IPS-18c (cell line): ENCODE data around the gene HMCN2.
"Not testable (repeated sequence)": the region's sequence is repeated elsewhere in the genome, so short reads cannot be mapped to it uniquely, and the experiment has no call there.

Experiments used
- H3K4me3 ChIP-seq: 2 replicates; pipeline ENCODE4 v1.7.0; 2013; ENCODE audit warnings: low read depth, mild to moderate bottlenecking, low read length, moderate library complexity; ENCODE audit not compliant: insufficient read depth
- H3K9me3 ChIP-seq: one replicate; pipeline ENCODE4 v1.6.1; 2013; ENCODE audit warnings: mild to moderate bottlenecking, low read length, moderate library complexity; ENCODE audit not compliant: control insufficient read depth, insufficient read depth

Gene HMCN2

GRCh38 chr9:130394320-130394719 is 128.8 kb downstream of the HMCN2 start:
- no peaks in the 10 kb centered on the region for H3K9me3 ChIP-seq
- no peak overlapping the region for H3K4me3 ChIP-seq

GRCh38 chr9:130394814-130395470 is 129.4 kb downstream of the HMCN2 start:
- Histone ChIP-seq H3K9me3 (no peaks in the 10 kb centered on the region), H3K4me3 (no peak overlapping the region)

GRCh38 chr9:130395810-130396435 is 130.4 kb downstream of the HMCN2 start:
- H3K4me3 ChIP-seq, result no peak overlapping the region
- H3K9me3 ChIP-seq, result no peaks in the 10 kb centered on the region

GRCh38 chr9:130396581-130396980 is 131.0 kb downstream of the HMCN2 start:
- H3K4me3 ChIP-seq, result no peak overlapping the region
- H3K9me3 ChIP-seq, result no peaks in the 10 kb centered on the region

- Histone ChIP-seq H3K4me3 (no peak overlapping the region), H3K9me3 (no peaks in the 10 kb centered on the region)
These were observed 133.1 kb downstream of the HMCN2 start for GRCh38 chr9:130398487-130399240.

GRCh38 chr9:130399768-130400167 is 134.2 kb downstream of the HMCN2 start:
- Histone ChIP-seq H3K4me3 (no peak overlapping the region), H3K9me3 (no peaks in the 10 kb centered on the region)

- Histone ChIP-seq H3K9me3 (no peaks in the 10 kb centered on the region), H3K4me3 (no peak overlapping the region)
These were observed 135.3 kb downstream of the HMCN2 start for GRCh38 chr9:130400870-130401269.

GRCh38 chr9:130401742-130402141 is 136.2 kb downstream of the HMCN2 start:
- not testable (repeated sequence) for H3K9me3 ChIP-seq, H3K4me3 ChIP-seq

GRCh38 chr9:130402243-130402642 is 136.7 kb downstream of the HMCN2 start:
- Histone ChIP-seq H3K4me3 (no peak overlapping the region), H3K9me3 (no peaks in the 10 kb centered on the region)

GRCh38 chr9:130402645-130403440 is 137.3 kb downstream of the HMCN2 start:
- no peaks in the 10 kb centered on the region for H3K9me3 ChIP-seq
- no peak overlapping the region for H3K4me3 ChIP-seq

- no peaks in the 10 kb centered on the region for H3K9me3 ChIP-seq
- H3K4me3 ChIP-seq, result no peak overlapping the region
These were observed 140.2 kb downstream of the HMCN2 start for GRCh38 chr9:130405657-130406257.

GRCh38 chr9:130406278-130406895 is 140.8 kb downstream of the HMCN2 start:
- no peak overlapping the region for H3K4me3 ChIP-seq

GRCh38 chr9:130407916-130408663 is 142.5 kb downstream of the HMCN2 start:
- Histone ChIP-seq H3K9me3 (no peaks in the 10 kb centered on the region), H3K4me3 (no peak overlapping the region)

More at GRCh38 chr9:130406278-130406895, 140.8 kb downstream of the HMCN2 start:
- no peaks in the 10 kb centered on the region for H3K9me3 ChIP-seq

- no peak overlapping the region for H3K4me3 ChIP-seq
These were observed 143.1 kb downstream of the HMCN2 start for GRCh38 chr9:130408669-130409068.

GRCh38 chr9:130409246-130409645 is 143.7 kb downstream of the HMCN2 start:
- no peaks in the 10 kb centered on the region for H3K9me3 ChIP-seq
- H3K4me3 ChIP-seq, result no peak overlapping the region

More at GRCh38 chr9:130408669-130409068, 143.1 kb downstream of the HMCN2 start:
- H3K9me3 ChIP-seq, result no peaks in the 10 kb centered on the region

- Histone ChIP-seq H3K9me3 (no peaks in the 10 kb centered on the region), H3K4me3 (no peak overlapping the region)
These were observed 144.9 kb downstream of the HMCN2 start for GRCh38 chr9:130410443-130410842.
